ENCODE results near the gene SLC25A12. TPM values are rescaled to one million over a fixed set of nuclear protein-coding genes. Genes with fewer than 3 reads are reported as not detected.
"Not testable (repeated sequence)": the region's sequence is repeated elsewhere in the genome, so short reads cannot be mapped to it uniquely, and the experiment has no call there.

Gene SLC25A12
- total RNA-seq, 1 donor from 2014 or later, result 17.7 TPM

DNA sequence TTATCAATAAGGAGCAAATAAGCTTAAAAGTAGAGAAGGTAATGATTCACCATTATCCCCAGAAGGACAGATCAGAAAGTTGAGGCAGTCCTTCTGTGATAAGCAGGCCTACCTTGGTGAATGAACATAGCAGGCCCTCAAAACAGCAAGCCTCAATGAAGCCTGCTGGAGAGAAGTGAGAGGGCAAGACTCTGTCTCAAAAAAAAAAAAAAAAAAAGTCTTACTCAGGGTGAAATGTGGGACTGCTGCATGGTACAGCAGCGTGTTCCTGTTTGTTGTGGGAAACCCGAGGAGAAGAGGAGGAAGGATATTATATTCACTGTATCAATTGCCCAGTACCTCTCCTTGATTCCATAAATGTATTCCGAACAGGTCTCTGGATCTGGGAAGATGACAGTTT is 19.5 kb upstream of the SLC25A12 start:
- TF ChIP-seq, protein P1, sequence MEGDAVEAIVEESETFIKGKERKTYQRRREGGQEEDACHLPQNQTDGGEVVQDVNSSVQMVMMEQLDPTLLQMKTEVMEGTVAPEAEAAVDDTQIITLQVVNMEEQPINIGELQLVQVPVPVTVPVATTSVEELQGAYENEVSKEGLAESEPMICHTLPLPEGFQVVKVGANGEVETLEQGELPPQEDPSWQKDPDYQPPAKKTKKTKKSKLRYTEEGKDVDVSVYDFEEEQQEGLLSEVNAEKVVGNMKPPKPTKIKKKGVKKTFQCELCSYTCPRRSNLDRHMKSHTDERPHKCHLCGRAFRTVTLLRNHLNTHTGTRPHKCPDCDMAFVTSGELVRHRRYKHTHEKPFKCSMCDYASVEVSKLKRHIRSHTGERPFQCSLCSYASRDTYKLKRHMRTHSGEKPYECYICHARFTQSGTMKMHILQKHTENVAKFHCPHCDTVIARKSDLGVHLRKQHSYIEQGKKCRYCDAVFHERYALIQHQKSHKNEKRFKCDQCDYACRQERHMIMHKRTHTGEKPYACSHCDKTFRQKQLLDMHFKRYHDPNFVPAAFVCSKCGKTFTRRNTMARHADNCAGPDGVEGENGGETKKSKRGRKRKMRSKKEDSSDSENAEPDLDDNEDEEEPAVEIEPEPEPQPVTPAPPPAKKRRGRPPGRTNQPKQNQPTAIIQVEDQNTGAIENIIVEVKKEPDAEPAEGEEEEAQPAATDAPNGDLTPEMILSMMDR (conservative IDR thresholded peaks at IDR 0.05), result no peak
- H3K4me1 Mint-ChIP-seq (ENCODE audit: unreplicated experiment), result no peaks in the 10 kb centered on the region
- H3K27ac Mint-ChIP-seq, result no peak overlapping the region
- H3K4me3 Mint-ChIP-seq, result no peak overlapping the region
- DNase-seq (ENCODE audit: extremely low spot score, unreplicated experiment), result no peak
- no peaks in the 10 kb centered on the region for H3K9me3 Mint-ChIP-seq
- peaks cover 2% of the 10 kb centered on the region for H3K27me3 Mint-ChIP-seq
- H3K36me3 Mint-ChIP-seq, result no peaks in the 10 kb centered on the region

DNA sequence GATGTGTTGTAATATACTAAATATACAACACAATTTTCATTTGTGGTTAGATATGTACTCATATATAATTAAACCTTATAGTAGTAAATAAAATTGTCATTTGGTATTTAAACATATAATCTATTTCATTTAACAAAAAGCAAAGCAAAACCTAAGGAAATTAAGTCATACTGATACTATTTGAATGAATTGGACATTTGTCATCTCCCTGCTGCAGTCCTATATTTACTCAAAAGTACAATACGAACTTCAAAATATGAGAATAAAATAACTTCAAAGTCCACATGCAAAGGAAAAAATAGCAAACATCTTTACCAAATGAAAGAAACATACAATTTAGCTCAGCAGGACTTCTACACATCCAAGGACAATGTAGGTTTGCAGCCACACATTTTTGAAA is 16.4 kb upstream of the SLC25A12 start:
- TF ChIP-seq, protein P1 (conservative IDR thresholded peaks at IDR 0.05), result no peak
- H3K27ac Mint-ChIP-seq, result no peak overlapping the region
- H3K9me3 Mint-ChIP-seq, result no peaks in the 10 kb centered on the region

DNA sequence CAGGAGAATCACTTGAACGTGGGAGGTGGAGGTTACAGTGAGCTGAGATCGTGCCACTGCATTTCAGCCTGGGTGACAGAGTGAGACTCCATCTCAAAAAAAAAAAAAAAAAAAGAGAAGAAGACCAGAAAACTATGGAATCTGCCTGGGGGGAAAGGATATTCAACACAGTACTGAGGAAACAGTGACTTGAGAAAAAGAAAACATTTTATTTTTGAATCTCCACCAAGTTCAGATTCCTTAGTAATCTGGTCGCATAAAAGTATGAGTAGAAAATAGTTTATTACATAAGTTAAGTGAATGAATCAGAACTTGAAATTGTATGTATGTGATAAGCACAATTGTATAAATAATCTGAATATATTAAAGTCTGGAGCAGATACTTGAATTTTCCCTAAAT is 15.2 kb upstream of the SLC25A12 start:
- Mint-ChIP-seq H3K36me3 (no peaks in the 10 kb centered on the region), H3K27me3 (peaks cover 2% of the 10 kb centered on the region), H3K27ac (no peak overlapping the region), H3K4me3 (no peak overlapping the region), H3K9me3 (no peaks in the 10 kb centered on the region), H3K4me1 (ENCODE audit: unreplicated experiment) (no peaks in the 10 kb centered on the region)
- no peak for DNase-seq (ENCODE audit: extremely low spot score, unreplicated experiment)
- TF ChIP-seq, protein P1 (conservative IDR thresholded peaks at IDR 0.05), result no peak

More for the DNA sequence above, 16.4 kb upstream of the SLC25A12 start:
- H3K4me3 Mint-ChIP-seq, result no peak overlapping the region
- H3K36me3 Mint-ChIP-seq, result no peaks in the 10 kb centered on the region
- no peak for DNase-seq (ENCODE audit: extremely low spot score, unreplicated experiment)
- no peaks in the 10 kb centered on the region for H3K4me1 Mint-ChIP-seq (ENCODE audit: unreplicated experiment)
- peaks cover 2% of the 10 kb centered on the region for H3K27me3 Mint-ChIP-seq

DNA sequence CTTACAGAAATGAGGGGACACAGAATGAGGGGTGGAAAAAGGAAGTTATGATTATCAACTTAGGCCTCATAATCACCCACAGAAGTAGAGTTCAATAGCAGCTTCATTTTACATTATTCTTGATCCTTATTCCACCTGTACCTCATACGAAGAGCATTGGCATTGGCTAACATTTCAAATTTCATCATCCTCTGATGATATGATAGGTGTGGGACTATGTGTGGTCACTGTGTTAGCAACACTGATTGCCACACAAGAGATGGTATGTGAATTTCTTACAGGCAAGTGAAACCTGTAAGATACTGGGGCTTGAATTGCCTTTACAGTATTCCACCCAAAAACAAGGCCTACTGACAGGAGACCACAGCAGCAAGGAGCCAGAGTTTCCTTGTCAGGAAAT is 14.2 kb upstream of the SLC25A12 start:
- no peaks in the 10 kb centered on the region for H3K36me3 Mint-ChIP-seq
- H3K4me1 Mint-ChIP-seq (ENCODE audit: unreplicated experiment), result no peaks in the 10 kb centered on the region
- peaks cover 8% of the 10 kb centered on the region for H3K27me3 Mint-ChIP-seq
- H3K27ac Mint-ChIP-seq, result no peak overlapping the region
- H3K9me3 Mint-ChIP-seq, result no peaks in the 10 kb centered on the region
- DNase-seq (ENCODE audit: extremely low spot score, unreplicated experiment), result no peak
- TF ChIP-seq, protein P1 (conservative IDR thresholded peaks at IDR 0.05), result no peak
- H3K4me3 Mint-ChIP-seq, result no peak overlapping the region

DNA sequence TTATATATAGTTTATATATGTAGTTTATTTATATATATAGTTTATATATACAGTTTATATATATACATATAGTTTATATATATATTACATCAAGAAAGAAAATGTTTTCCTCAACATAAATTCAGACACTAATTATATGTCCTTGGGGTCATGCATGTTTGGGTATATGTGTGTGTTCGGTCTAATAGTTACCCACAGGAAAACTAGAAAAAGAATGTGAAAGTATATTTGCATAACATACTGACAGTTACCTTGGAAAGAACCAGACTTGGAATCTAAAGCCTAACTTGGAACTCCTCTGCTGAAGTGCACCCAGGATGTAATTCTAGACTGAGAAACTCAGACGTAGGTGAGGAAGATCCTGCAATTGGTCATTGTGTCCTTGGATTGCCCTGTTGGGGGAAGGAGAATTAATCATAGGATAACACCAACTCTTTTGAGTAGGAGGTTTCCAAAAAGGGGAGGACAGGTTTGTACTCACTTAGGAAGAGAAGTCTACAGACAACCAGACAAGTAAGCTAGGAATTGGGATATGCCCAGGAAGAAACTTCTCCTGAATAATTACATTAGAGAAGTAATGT is 8.9 kb upstream of the SLC25A12 start:
- Mint-ChIP-seq H3K4me1 (ENCODE audit: unreplicated experiment) (no peaks in the 10 kb centered on the region), H3K36me3 (no peaks in the 10 kb centered on the region), H3K27ac (no peak overlapping the region), H3K9me3 (no peaks in the 10 kb centered on the region), H3K27me3 (peaks cover 12% of the 10 kb centered on the region), H3K4me3 (no peak overlapping the region)
- TF ChIP-seq, protein P1 (conservative IDR thresholded peaks at IDR 0.05), result no peak
- DNase-seq (ENCODE audit: extremely low spot score, unreplicated experiment), result no peak

DNA sequence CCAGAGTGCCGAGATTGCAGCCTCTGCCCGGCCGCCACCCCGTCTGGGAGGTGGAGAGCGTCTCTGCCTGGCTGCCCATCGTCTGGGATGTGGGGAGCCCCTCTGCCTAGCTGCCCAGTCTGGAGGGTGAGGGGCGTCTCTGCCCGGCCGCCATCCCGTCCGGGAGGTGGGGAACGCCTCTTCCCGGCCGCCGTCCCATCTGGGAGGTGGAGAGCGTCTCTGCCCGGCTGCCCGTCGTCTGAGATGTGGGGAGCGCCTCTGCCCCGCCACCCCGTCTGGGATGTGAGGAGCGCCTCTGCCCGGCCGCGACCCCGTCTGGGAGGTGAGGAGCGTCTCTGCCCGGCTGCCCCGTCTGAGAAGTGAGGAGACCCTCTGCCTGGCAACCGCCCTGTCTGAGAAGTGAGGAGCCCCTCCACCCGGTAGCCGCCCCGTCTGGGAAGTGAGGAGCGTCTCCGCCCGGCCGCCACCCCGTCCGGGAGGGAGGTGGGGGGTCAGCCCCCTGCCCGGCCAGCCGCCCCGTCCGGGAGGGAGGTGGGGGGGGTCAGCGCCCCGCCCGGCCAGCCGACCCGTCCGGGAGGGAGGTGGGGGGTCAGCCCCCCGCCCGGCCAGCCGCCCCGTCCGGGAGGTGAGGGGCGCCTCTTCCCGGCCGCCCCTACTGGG is 5.7 kb upstream of the SLC25A12 start:
- H3K36me3 Mint-ChIP-seq; H3K27ac Mint-ChIP-seq; H3K4me1 Mint-ChIP-seq (ENCODE audit: unreplicated experiment); H3K9me3 Mint-ChIP-seq; DNase-seq (ENCODE audit: extremely low spot score, unreplicated experiment); H3K4me3 Mint-ChIP-seq: not testable (repeated sequence)
- peaks cover 12% of the 10 kb centered on the region for H3K27me3 Mint-ChIP-seq
